Measurements from ENCODE around the gene CXorf65.

The CXorf65 gene

DNA sequence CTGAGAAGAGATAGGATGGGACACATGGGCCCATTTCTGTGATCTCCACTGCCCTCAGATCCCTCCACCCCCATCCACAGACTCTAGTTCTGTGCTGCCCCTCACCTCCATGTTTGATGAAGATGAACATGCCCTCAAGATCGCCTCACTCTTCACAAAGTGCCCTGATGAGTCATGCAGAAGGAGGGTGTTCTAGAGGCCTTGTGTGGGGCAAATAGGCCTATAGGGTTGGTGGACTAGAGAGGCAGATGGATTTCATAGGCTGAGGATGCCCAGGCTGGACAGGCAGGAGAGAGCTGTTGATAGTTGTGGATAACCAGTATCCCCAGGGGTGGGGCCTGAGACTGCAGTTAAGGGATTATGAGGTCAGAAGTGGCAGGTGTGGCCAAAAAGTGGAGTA, at the start of gene CXorf65:
TSS of gene CXorf65 (minus strand) at position 314 of the 400 bp plus-strand sequence. CDS start at position 130, 184 bp downstream.
- DNase-seq (ENCODE audit: low read depth) = no peak

GRCh38 chrX:71154641-71155040, 48.1 kb upstream of the CXorf65 start:
- DNase-seq (ENCODE audit: low read depth) = no peak

- DNase-seq (ENCODE audit: low read depth) = no peak
Measured at GRCh38 chrX:71154196-71154595, 47.7 kb upstream of the CXorf65 start.

GRCh38 chrX:71151366-71151765, 44.8 kb upstream of the CXorf65 start:
- no peak for DNase-seq (ENCODE audit: low read depth)

DNA sequence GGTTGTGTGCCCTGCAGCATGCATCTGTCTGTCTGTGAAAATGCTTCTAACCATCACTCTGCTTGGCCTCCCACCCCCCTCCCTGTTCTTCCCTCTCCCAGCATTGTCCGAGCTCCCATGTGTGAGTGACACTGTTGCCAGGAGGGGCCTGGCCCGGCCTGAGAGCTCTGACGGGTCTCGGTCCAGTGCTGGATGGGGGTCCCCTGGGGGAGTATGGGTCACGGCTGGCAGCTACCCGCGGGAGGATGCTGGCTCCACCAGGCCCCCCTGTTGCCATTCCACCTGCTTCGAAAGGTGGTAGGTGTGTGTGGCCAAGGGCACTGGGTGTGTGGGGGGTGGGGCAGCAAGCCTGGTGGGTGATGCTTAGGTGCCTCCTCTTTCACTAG, 41.7 kb upstream of the CXorf65 start:
- no peak for DNase-seq (ENCODE audit: low read depth)

DNA sequence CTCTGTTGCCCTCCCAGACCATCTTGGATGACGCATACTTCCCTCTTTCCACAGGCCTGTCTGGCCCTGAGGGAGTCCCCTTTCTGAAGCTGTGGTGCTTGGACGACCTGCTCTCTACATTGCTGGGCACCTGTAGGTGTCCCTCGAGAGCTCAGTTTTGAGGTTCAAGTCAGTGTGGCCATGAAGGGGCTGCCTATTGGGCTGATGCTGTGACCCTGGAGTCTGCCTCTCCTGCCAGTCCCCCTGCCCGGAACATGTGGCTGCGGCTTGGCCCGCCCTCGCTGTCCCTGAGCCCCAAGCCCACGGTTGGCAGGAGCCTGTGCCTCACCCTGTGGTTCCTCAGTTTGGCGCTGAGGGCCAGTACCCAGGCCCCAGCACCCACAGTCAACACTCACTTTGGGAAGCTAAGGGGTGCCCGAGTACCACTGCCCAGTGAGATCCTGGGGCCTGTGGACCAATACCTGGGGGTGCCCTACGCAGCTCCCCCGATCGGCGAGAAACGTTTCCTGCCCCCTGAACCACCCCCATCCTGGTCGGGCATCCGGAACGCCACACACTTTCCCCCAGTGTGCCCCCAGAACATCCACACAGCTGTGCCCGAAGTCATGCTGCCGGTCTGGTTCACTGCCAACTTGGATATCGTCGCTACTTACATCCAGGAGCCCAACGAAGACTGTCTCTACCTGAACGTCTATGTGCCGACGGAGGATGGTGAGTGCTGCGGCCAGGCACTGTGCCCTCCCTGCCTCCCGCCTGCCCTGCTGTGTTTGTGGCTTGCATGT, 41.1 kb upstream of the CXorf65 start:
- DNase-seq (ENCODE audit: low read depth) = no peak

- no peak for DNase-seq (ENCODE audit: low read depth)
Measured at GRCh38 chrX:71144651-71145050, 38.1 kb upstream of the CXorf65 start, which contains the start of gene NLGN3. Gene NLGN3, plus strand, starts transcription at chrX:71144841. Its CDS starts 2,909 bp downstream, at chrX:71147750.

DNA sequence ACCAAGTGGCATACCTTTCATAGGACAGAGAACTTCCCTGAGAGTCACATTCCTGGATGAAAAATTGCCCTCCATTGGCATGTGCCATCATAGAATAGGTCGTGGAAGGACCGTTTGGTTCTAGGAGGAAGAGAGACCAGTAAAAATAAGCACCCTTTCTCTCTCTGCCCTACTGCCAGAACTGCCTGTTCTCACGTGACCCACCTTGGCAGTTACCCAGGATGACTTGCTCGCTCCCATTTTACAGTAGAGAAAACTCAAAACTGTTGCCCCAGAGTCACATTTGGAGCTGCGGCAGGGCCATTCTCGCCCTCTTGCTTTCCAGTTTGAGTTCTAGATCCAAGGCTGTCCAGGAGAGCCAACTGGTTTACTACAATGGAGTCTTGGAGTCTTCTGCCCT, 37.0 kb upstream of the CXorf65 start:
- peak; percentile 44 for DNase-seq (ENCODE audit: low read depth)

- DNase-seq (ENCODE audit: low read depth) = no peak
Measured at GRCh38 chrX:71140440-71140839, 33.9 kb upstream of the CXorf65 start.

GRCh38 chrX:71131510-71131909, 25.0 kb upstream of the CXorf65 start:
- DNase-seq (ENCODE audit: low read depth) = no peak

GRCh38 chrX:71128915-71129765, 22.6 kb upstream of the CXorf65 start:
- peak; percentile 65 for DNase-seq (ENCODE audit: low read depth)

DNA sequence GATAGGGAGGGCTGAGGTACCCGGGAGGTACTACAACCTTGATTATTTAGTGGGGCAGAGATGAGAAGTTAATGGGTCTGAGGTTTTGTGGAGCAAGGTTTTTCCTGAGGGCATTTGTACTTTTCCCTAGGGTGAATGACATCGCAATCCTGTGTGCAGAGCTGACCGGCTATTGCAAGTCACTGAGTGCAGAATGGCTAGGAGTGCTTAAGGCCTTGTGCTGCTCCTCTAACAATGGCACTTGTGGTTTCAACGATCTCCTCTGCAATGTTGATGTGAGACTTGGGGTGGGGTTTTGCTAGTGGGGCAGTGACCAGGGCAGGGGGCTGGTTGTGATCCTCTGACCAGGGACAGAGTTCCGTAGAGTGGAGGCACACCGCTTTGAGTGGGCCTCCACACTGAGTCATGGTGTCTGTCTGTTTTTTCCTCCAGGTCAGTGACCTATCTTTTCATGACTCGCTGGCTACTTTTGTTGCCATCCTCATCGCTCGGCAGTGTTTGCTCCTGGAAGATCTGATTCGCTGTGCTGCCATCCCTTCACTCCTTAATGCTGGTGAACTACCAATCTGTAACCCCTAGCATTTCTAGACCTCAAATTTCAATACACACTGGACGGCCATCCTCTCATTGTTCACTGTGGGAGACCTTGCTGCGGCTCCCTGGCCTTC, 21.8 kb upstream of the CXorf65 start:
- DNase-seq (ENCODE audit: low read depth) = peak; percentile 64

GRCh38 chrX:71118985-71119535, 12.5 kb upstream of the CXorf65 start:
- DNase-seq (ENCODE audit: low read depth) = no peak

DNA sequence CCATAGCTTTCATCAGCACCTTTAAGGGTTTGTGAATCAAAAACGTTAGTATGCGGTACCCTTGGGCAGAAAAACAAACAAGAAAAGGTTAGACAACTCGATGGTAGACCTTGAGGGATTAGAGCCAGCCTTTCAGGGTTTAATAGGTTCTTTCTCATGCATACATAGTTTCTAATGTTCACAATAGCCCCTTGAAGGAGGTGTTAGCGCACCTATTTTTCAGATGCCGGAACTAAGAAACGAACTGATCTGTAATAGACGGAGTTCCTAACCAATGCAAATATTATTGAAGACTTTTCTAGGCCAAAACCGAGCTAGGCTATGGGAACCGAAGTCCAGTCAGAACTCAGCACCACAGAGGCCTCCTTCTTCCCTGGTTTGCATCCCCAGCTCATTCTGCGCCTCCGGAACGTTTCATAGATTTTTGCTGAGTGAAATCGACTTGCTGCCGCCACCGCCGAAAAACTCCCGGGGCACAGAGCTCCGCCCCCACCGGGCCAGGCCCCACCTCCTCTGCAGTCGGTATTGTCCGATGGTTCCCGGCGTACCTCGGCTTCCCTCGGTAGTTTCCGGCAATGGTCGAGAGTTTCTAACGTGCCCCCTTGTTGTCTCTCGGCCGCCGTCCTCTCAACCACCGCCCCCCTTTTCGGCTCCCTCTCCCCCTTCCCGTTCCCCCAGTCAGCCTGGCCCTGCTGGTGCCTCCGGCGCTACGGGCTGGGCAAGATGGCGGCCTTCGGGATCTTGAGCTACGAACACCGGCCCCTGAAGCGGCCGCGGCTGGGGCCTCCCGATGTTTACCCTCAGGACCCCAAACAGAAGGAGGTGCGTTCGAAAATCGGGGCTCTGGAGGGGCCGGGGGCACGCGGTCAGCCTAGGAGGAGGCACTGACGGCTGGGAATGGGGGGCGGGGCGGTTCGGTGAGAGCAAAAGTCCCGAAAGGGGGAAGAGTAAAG, 11.8 kb upstream of the CXorf65 start, which contains the start of gene MED12:
TSS of gene MED12 (plus strand) at position 565 of the 953 bp plus-strand sequence. CDS start at position 724, 159 bp downstream.
- DNase-seq (ENCODE audit: low read depth) = peak; percentile 85

DNA sequence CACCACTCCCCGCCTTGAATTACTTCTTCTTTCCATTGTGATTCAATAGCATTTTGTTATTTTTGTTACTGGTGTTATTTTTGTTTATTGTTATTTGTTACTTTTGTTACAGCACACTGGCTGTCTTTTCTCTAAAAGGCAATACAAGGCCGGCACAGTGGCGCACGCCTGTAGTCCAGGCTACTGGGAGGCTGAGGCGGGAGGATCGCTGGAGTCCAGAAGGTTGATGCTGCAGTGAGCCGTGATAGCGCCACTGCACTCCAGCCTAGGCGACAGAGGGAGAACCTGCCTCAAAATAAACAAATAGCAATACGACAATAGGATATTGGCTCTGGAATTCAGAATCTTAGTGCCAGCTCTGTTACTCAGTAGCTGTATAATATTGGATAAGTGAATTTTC, 10.8 kb upstream of the CXorf65 start:
- no peak for DNase-seq (ENCODE audit: low read depth)

GRCh38 chrX:71111921-71112431, 5.4 kb upstream of the CXorf65 start:
- no peak for DNase-seq (ENCODE audit: low read depth)

GRCh38 chrX:71111141-71111843, 4.8 kb upstream of the CXorf65 start, which contains the start of gene IL2RG:
Gene IL2RG, minus strand, starts transcription at chrX:71111577. Its CDS starts 38 bp downstream, at chrX:71111539.
- DNase-seq (ENCODE audit: low read depth) = no peak

DNA sequence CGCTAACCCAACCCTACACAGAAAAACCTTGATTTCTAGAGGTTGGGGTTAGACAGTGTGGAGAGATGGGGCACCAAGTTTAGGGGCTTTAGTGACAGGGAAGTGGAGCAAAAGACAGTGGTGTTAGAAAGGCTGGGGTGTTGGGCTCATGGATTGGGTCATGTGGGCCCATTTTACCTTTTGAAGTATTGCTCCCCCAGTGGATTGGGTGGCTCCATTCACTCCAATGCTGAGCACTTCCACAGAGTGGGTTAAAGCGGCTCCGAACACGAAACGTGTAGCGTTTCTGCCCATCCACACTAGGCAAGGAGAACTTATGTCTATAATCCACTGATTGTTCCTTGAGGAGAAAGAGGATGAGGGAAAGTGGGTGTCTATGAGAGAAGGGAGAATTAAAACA, 2.5 kb upstream of the CXorf65 start:
- DNase-seq (ENCODE audit: low read depth) = no peak

GRCh38 chrX:71107762-71108360, 1.3 kb upstream of the CXorf65 start:
- no peak for DNase-seq (ENCODE audit: low read depth)
